Heart left ventricle (tissue), 16 donors: ENCODE data around the gene KLF7. TPM values are rescaled to one million over a fixed set of nuclear protein-coding genes. Genes with fewer than 3 reads are reported as not detected.

Source experiments
- ATAC-seq, 4 donors: fragments of 200-7000 bp; cut with Tn5 transposase; one replicate each; pipeline ENCODE4 v1.9.1; 2020 to 2022; ENCODE audit warnings: moderate library complexity in 4 of 4, mild to moderate bottlenecking in 3 of 4, moderate number of reproducible peaks in 1 of 4
- DNase-seq, 5 donors: peaks; one replicate each; pipeline ENCODE4 v3.0.0-alpha.2; 2020
- H3K27ac ChIP-seq, 12 donors: fragments of 200-600 bp; sonication (generic) in 4 of 12; one replicate each; pipeline versions ENCODE4 v1.5.0 to v1.8.0; 2016 to 2022; ENCODE audit warnings: mild to moderate bottlenecking in 2 of 12
- H3K27me3 ChIP-seq, 9 donors: fragments of 200-600 bp; sonication (generic) in 2 of 9; one replicate each; pipeline versions ENCODE4 v1.5.1 to v1.8.0; 2016 to 2022; ENCODE audit warnings: mild to moderate bottlenecking in 3 of 9
- H3K36me3 ChIP-seq, 9 donors: fragments of 200-600 bp; sonication (generic) in 2 of 9; one replicate each; pipeline versions ENCODE4 v1.5.0 to v1.8.0; 2018 to 2022; ENCODE audit warnings: mild to moderate bottlenecking in 2 of 9
- H3K4me1 ChIP-seq, 12 donors: fragments of 200-600 bp; sonication (generic) in 4 of 12; one replicate each; pipeline versions ENCODE4 v1.5.0 to v1.8.0; 2016 to 2022; ENCODE audit warnings: mild to moderate bottlenecking in 3 of 12
- H3K4me3 ChIP-seq, 12 donors: fragments of 200-600 bp; sonication (generic) in 4 of 12; one replicate each; pipeline versions ENCODE4 v1.5.0 to v1.8.0; 2017 to 2022; ENCODE audit warnings: mild to moderate bottlenecking in 9 of 12, moderate library complexity in 4 of 12
- H3K9me3 ChIP-seq, 12 donors: fragments of 200-600 bp; sonication (generic) in 4 of 12; one replicate each; pipeline versions ENCODE4 v1.5.0 to v1.8.0; 2016 to 2022; ENCODE audit warnings: mild to moderate bottlenecking in 1 of 12
- POLR2A ChIP-seq, 2 donors: fragments of 450-650 bp; IDR thresholded peaks; one replicate each; pipeline ENCODE4 v1.6.1; 2017; ENCODE audit warnings: antibody characterized with exemption in 2 of 2, mild to moderate bottlenecking in 2 of 2, moderate library complexity in 2 of 2
- WGBS, 4 donors: extraction: QIAGEN DNeasy Blood & Tissue Kit in 2 of 4; methylation state at CpG; one replicate each; pipeline versions ENCODE4 v1.1.5 to v1.1.7; 2013 to 2018; 5-methylcytosine and 5-hydroxymethylcytosine counted together
- intact Hi-C, 10 donors: fragments of 100-400 bp; cut with DNase I; formaldehyde crosslinking; loops; one replicate each; pipeline versions ENCODE4 v1.11.1 to v1.14.2; 2022
- polyA plus RNA-seq, 2 donors: library from polyadenylated mRNA; stranded (reverse); fragments of 200-250 nt; gene quantifications; one replicate each; pipeline ENCODE4 v1.2.3, GENCODE V29; 2013
- total RNA-seq, 9 donors: library from RNA; depleted of rRNA in 2 of 9; stranded (reverse); fragments of >200 nt in 2 of 9; fragmentation: NEBNext Ultra II Directional in 3 of 9; extraction: Animal tissue kit (Norgen Biotek cat#: 25700) in 3 of 9; gene quantifications; one replicate each; pipeline versions ENCODE4 v1.1.0 to v1.2.4, GENCODE V29; 2016 to 2023
- TF ChIP-seq, protein P1 (sequence below), 12 donors: fragments of 200-600 bp; sonication (generic) in 4 of 12; IDR thresholded peaks; one replicate each; pipeline versions ENCODE4 v1.5.0 to v1.8.0; 2018 to 2022; ENCODE audit warnings: antibody characterized with exemption in 12 of 12, mild to moderate bottlenecking in 5 of 12
- donor health status: ischemic (EF 13 %, LVEDD 7.1; RV severe dilation, severe dysfunction).
- donor health status: healthy with polysubstance abuse.
- donor health status: DM: no; HTN: yes; CAD: no.
- donor health status: DM: no; HTN: no; CAD: no.
- donor health status: ischemic (EF 25% LVEDD 6.9; RV normal size, moderate dysfunction).
- donor health status: ischemic (EF 25% LVEDD 5.7; RV mildly dilated, moderate dysfunction).
- donor health status: healthy.
- donor health status: DM: yes; HTN: yes; CAD: no.
- donor health status: ischemic (EF 35%, LVEDD 5.7; RV mildly dilated, moderate dysfunction).
- donor health status: nonischemic (EF 11% LVEDD 7.7; RV severe dilation, severe dysfunction).
- donor health status: DM: yes; HTN: yes; CAD: no.
- donor health status: PGD.
- donor health status: ischemic (EF 29% LVEDD 5.4; RV normal size, mild dysfunction).
- donor health status: nonischemic (EF 23%, LVEDD 6.1; RV moderate dilation, normal function).

KLF7 gene
- total and polyA plus RNA-seq, 11 donors, result 5.0 to 49.8 (median 26.2) TPM

GRCh38 chr2:207139552-207139951 is 26.2 kb downstream of the KLF7 start:
- H3K36me3 ChIP-seq, result no peaks in the 10 kb centered on the region
- WGBS, 4 donors, result 82 to 91% (median 87%) methylated on average over 4 of the region's 4 CpGs
- H3K9me3 ChIP-seq, result no peaks in the 10 kb centered on the region
- intact Hi-C loops, result no loop called here
- no peak for ATAC-seq
- H3K27ac ChIP-seq, result peak overlapping the region in 10 of 12 donors; percentile 2 to 91 (median 56)
- H3K4me3 ChIP-seq, result no peak overlapping the region
- H3K4me1 ChIP-seq, result peaks cover 33 to 100% (median 91%) of the 10 kb centered on the region in 12 donors
- no peak for DNase-seq
- TF ChIP-seq, protein P1, sequence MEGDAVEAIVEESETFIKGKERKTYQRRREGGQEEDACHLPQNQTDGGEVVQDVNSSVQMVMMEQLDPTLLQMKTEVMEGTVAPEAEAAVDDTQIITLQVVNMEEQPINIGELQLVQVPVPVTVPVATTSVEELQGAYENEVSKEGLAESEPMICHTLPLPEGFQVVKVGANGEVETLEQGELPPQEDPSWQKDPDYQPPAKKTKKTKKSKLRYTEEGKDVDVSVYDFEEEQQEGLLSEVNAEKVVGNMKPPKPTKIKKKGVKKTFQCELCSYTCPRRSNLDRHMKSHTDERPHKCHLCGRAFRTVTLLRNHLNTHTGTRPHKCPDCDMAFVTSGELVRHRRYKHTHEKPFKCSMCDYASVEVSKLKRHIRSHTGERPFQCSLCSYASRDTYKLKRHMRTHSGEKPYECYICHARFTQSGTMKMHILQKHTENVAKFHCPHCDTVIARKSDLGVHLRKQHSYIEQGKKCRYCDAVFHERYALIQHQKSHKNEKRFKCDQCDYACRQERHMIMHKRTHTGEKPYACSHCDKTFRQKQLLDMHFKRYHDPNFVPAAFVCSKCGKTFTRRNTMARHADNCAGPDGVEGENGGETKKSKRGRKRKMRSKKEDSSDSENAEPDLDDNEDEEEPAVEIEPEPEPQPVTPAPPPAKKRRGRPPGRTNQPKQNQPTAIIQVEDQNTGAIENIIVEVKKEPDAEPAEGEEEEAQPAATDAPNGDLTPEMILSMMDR (IDR thresholded peaks at IDR 0.05), result no peak
- no peak for TF ChIP-seq POLR2A (IDR thresholded peaks at IDR 0.05)
- no peaks in the 10 kb centered on the region for H3K27me3 ChIP-seq

- H3K4me1 ChIP-seq, result peaks cover 31 to 100% (median 90%) of the 10 kb centered on the region in 12 donors
- H3K27ac ChIP-seq, result peak overlapping the region in 10 of 12 donors; percentile 2 to 91 (median 38)
- H3K4me3 ChIP-seq, result no peak overlapping the region
These were observed 27.0 kb downstream of the KLF7 start for GRCh38 chr2:207138627-207139297.

DNA sequence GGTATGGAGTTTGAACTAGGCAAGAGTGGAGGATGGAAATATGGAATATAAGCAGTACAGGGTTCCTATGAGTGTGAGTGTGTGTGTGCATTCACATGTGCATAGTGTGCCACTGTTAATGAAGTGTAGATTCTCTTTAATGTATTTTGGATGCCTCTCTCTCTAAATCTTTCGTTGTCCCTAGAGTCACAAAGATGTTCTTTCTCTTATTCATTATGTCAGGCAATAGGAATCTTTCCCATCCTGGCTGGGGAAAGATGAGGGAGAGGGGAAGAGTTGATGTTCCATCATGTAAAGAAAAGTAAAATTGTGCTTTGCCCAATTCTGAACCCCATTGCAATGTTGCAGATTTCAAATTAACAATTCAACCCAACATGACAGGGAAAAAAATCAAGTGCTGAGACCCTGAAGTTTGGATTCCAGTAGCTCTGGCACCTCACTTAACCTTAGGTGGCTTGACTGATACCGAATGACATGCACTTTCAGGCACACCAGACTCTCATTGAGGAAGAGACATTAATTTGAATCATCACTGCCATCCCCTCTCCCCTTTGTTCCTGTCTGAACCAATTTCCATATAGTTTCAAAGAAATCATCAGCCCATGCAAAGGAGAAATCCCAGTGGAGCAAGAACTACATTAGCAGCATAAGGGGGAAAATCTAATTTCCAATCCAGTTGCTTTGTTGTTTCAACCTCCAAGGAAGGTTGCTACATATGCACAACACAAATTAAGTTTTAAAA is 28.0 kb downstream of the KLF7 start:
- intact Hi-C loops, result no loop called here
- peaks cover 38 to 100% (median 92%) of the 10 kb centered on the region in 12 donors for H3K4me1 ChIP-seq
- H3K4me3 ChIP-seq, result no peak overlapping the region
- TF ChIP-seq, protein P1 (IDR thresholded peaks at IDR 0.05), result no peak
- TF ChIP-seq POLR2A (IDR thresholded peaks at IDR 0.05), result no peak
- H3K27me3 ChIP-seq, result no peaks in the 10 kb centered on the region
- H3K36me3 ChIP-seq, result no peaks in the 10 kb centered on the region
- no peaks in the 10 kb centered on the region for H3K9me3 ChIP-seq
- WGBS, 4 donors, result 46 to 52% (median 48%) methylated on average over 2 of the region's 2 CpGs
- ATAC-seq (no peak), DNase-seq (no peak)
- H3K27ac ChIP-seq, result peak overlapping the region in 9 of 12 donors; percentile 20 to 91 (median 80)

More at GRCh38 chr2:207138627-207139297, 27.0 kb downstream of the KLF7 start:
- no peak for TF ChIP-seq POLR2A (IDR thresholded peaks at IDR 0.05)
- TF ChIP-seq, protein P1 (IDR thresholded peaks at IDR 0.05), result no peak
- ATAC-seq (no peak), DNase-seq (no peak)
- no peaks in the 10 kb centered on the region for H3K36me3 ChIP-seq
- 86 to 88% (median 87%) methylated on average over 9 of the region's 9 CpGs for WGBS, 4 donors
- no peaks in the 10 kb centered on the region for H3K9me3 ChIP-seq
- intact Hi-C loops, result no loop called here
- H3K27me3 ChIP-seq, result no peaks in the 10 kb centered on the region

- H3K27me3 ChIP-seq, result no peaks in the 10 kb centered on the region
- H3K4me1 ChIP-seq, result peaks cover 39 to 100% (median 92%) of the 10 kb centered on the region in 12 donors
- no peaks in the 10 kb centered on the region for H3K36me3 ChIP-seq
- WGBS, 4 donors, result 80 to 95% (median 87%) methylated on average over 2 of the region's 2 CpGs
- TF ChIP-seq, protein P1 (IDR thresholded peaks at IDR 0.05), result no peak
- no peak for TF ChIP-seq POLR2A (IDR thresholded peaks at IDR 0.05)
- H3K9me3 ChIP-seq, result no peaks in the 10 kb centered on the region
- intact Hi-C loops, result no loop called here
- ATAC-seq (no peak), DNase-seq (no peak)
- H3K27ac ChIP-seq, result peak overlapping the region in 10 of 12 donors; percentile 20 to 91 (median 82)
- H3K4me3 ChIP-seq, result no peak overlapping the region
These were observed 28.9 kb downstream of the KLF7 start for GRCh38 chr2:207136874-207137273.
